Right atrium auricular region (tissue), 2 donors: ENCODE results near the gene COASY. TPM values are rescaled to one million over a fixed set of nuclear protein-coding genes. Genes with fewer than 3 reads are reported as not detected.

ENCODE experiments used
- DNase-seq: peaks from one replicate; pipeline ENCODE4 v3.0.0-alpha.2; 2019; ENCODE audit warnings: low spot score
- H3K27ac ChIP-seq, 2 donors: fragments of 200-600 bp; sonication (generic); 1 replicate in 1 of 2; 2 replicates in 1 of 2; pipeline ENCODE4 v1.5.1; 2016 to 2019
- H3K27me3 ChIP-seq, 2 donors: fragments of 200-600 bp; sonication (generic); one replicate each; pipeline versions ENCODE4 v1.5.1 to v1.6.0; 2017 to 2019
- H3K36me3 ChIP-seq: fragments of 200-600 bp; sonication (generic); one replicate; pipeline ENCODE4 v1.5.1; 2016
- H3K4me1 ChIP-seq, 2 donors: fragments of 200-600 bp; sonication (generic); one replicate each; pipeline versions ENCODE4 v1.5.1 to v1.6.0; 2017 to 2019
- H3K4me3 ChIP-seq, 2 donors: fragments of 200-600 bp; sonication (generic); 1 replicate in 1 of 2; 2 replicates in 1 of 2; pipeline ENCODE4 v1.5.1; 2017 to 2019; ENCODE audit warnings: mild to moderate bottlenecking in 1 of 2, moderate library complexity in 1 of 2
- H3K9me3 ChIP-seq, 2 donors: fragments of 200-600 bp; sonication (generic); one replicate each; pipeline ENCODE4 v1.5.1; 2019
- total RNA-seq, 2 donors: library from RNA; depleted of rRNA; stranded (reverse); fragments of >200 nt; gene quantifications; one replicate each; pipeline ENCODE4 v1.1.0, GENCODE V29; 2016
- TF ChIP-seq, protein P1 (sequence below), 2 donors: fragments of 200-600 bp; sonication (generic); IDR thresholded peaks; one replicate each; pipeline ENCODE4 v1.5.1; 2019; ENCODE audit warnings: antibody characterized with exemption in 2 of 2

Gene COASY
- total RNA-seq, 2 donors from 2014 or later: 18.1 to 19.0 TPM

DNA sequence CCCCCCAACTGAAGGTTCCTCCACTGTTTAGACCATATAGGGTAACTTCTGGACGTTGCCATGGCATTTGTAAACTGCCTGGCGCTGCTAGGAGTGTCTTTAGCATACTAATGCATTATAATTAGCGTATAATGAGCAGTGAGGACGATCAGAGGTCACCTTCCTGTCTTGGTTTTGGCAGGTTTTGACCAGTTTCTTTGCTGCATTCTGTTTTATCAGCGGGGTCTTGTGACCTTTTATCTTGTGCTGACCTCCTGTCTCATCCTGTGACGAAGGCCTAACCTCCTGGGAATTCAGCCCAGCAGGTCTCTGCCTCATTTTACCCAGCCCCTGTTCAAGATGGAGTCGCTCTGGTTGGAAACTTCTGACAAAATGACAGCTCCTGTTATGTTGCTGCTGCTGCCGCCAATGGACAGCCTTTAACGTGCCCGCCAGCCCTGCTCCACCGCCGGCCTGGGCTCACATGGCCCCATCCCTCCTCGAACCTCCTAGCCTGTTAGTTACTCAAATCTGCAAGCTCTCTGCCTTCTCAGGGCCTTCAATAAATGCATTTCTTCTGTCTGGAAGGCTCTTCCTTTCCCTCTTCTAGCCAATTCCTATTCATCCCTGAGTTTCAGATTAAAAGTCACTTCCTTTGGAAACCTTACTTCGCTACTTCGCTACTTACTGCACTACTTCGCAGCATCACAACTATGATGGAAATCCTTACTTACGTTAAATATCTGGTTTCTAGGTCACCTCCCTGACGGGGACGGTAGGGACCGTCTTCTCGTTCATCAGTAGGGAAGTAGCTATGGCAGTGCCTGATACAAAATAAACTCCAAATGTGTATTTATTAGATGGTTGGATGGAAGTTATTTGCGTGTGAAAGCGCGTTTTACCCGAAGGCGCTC lies 26.5 kb upstream of the COASY start:
- Histone ChIP-seq H3K27me3 (no peaks in the 10 kb centered on the region), H3K9me3 (no peaks in the 10 kb centered on the region), H3K27ac (peak overlapping the region; percentile 90 to 93), H3K4me1 (peaks cover 0 to 22% of the 10 kb centered on the region in 2 donors), H3K4me3 (peak overlapping the region; percentile 47 to 67), H3K36me3 (peaks cover 22% of the 10 kb centered on the region)
- DNase-seq: no peak
- TF ChIP-seq, protein P1, sequence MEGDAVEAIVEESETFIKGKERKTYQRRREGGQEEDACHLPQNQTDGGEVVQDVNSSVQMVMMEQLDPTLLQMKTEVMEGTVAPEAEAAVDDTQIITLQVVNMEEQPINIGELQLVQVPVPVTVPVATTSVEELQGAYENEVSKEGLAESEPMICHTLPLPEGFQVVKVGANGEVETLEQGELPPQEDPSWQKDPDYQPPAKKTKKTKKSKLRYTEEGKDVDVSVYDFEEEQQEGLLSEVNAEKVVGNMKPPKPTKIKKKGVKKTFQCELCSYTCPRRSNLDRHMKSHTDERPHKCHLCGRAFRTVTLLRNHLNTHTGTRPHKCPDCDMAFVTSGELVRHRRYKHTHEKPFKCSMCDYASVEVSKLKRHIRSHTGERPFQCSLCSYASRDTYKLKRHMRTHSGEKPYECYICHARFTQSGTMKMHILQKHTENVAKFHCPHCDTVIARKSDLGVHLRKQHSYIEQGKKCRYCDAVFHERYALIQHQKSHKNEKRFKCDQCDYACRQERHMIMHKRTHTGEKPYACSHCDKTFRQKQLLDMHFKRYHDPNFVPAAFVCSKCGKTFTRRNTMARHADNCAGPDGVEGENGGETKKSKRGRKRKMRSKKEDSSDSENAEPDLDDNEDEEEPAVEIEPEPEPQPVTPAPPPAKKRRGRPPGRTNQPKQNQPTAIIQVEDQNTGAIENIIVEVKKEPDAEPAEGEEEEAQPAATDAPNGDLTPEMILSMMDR (IDR thresholded peaks at IDR 0.05): no peak

DNA sequence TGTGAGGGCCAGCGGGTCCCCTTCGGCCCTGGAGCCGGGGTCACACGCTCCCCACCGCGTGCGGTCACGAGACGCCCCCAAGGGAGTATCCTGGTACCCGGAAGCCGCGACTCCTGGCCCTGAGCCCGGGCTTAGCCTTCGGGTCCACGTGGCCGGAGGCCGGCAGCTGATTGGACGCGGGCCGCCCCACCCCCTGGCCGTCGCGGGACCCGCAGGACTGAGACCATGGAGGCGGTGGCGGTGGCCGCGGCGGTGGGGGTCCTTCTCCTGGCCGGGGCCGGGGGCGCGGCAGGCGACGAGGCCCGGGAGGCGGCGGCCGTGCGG lies 25.9 kb upstream of the COASY start, which contains the start of gene NAGLU:
Gene NAGLU, plus strand, starts transcription at position 194 of the 324 bp plus-strand sequence. Its CDS starts 32 bp downstream, at position 226.
- peak; percentile 97 for DNase-seq
- peak within 1 kb of the TSS; percentile 47 to 67 for H3K4me3 ChIP-seq
- no peaks in the 10 kb centered on the region for H3K9me3 ChIP-seq
- TF ChIP-seq, protein P1 (IDR thresholded peaks at IDR 0.05): no peak
- peaks cover 0 to 22% of the 10 kb centered on the region in 2 donors for H3K4me1 ChIP-seq
- H3K36me3 ChIP-seq: peaks cover 27% of the 10 kb centered on the region
- H3K27ac ChIP-seq: peak within 1 kb of the TSS; percentile 90 to 93
- no peaks in the 10 kb centered on the region for H3K27me3 ChIP-seq

DNA sequence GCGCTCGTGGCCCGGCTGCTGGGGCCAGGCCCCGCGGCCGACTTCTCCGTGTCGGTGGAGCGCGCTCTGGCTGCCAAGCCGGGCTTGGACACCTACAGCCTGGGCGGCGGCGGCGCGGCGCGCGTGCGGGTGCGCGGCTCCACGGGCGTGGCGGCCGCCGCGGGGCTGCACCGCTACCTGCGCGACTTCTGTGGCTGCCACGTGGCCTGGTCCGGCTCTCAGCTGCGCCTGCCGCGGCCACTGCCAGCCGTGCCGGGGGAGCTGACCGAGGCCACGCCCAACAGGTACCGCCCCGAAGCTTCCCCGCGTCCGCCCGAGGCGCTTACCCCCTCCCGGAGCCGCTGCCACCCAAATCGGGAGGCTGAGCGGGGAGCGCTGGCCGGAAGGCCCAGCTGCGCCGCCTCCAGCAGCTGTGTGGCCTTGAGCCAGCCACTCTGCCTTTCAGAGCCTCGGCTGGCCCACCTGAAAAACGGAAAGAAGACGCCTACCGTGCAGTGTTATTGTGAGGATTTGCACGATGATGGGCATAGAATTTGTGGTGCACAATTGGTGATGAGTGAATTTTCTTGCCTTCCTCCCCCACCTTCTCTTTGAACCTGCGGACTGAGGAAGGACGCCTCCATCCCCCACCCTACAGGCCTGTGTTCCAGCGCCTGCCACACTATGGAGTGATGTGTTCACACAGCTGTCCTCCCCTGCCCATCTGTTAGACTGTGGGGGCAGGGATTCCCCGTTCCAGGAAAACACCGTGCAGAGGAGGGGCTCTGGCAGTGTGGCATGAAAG lies 25.4 kb upstream of the COASY start:
- peaks cover 0 to 22% of the 10 kb centered on the region in 2 donors for H3K4me1 ChIP-seq
- TF ChIP-seq, protein P1 (IDR thresholded peaks at IDR 0.05): no peak
- peak; percentile 79 for DNase-seq

DNA sequence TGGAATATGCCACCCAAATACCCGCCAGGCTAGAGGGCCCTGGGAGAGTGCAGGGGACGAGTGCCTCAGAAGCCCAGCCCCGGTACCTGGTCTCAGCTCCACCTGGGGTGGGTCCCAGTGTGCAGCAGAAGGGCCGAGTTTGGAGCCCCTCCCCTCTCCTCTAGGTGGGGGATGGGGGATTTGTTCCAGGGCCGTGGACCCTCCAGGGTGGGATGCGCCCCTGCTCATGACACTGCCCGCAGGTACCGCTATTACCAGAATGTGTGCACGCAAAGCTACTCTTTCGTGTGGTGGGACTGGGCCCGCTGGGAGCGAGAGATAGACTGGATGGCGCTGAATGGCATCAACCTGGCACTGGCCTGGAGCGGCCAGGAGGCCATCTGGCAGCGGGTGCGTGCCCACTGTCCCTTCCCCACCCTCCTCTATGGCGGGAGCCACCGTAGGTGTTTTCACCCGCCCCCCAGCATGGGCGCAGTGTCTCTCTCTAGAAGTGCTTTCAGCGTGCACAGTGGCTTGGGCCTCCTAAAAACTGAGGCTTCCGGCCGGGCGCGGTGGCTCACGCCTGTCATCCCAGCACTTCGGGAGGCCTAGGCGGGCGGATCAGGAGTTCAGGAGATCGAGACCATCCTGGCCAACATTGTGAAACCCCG lies 24.7 kb upstream of the COASY start:
- H3K27me3 ChIP-seq: no peaks in the 10 kb centered on the region
- TF ChIP-seq, protein P1 (IDR thresholded peaks at IDR 0.05): no peak
- no peak for DNase-seq

More for the DNA sequence above, 25.4 kb upstream of the COASY start:
- Histone ChIP-seq H3K27ac (peak overlapping the region; percentile 90 to 93), H3K4me3 (peak overlapping the region; percentile 47 to 67), H3K36me3 (peaks cover 32% of the 10 kb centered on the region), H3K27me3 (no peaks in the 10 kb centered on the region), H3K9me3 (no peaks in the 10 kb centered on the region)

DNA sequence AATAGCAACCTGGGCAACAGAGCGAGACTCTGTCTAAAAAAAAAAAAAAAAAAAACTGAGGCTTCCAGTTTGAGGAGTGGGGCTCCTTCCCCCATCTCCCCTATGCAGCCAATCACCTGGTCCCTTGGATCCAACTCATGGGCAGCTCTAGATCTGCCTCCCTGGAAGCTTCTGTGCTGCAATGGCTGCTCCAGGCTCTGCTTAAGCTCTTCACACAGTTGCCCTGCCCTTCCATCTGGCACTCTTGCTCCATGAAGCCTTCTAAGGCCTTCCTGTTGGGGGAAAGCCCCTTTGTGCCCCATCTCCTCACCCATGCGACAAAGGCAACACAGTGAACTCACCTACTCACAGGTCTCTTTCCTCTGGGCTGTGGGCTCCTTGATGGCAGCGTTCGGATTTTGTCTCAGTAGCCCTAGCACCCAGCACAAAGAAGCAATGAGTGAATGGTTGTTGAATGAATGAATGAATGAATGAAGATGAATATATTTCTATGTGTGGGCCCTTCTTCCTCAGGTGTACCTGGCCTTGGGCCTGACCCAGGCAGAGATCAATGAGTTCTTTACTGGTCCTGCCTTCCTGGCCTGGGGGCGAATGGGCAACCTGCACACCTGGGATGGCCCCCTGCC lies 24.0 kb upstream of the COASY start:
- no peak overlapping the region for H3K4me3 ChIP-seq
- H3K4me1 ChIP-seq: peaks cover 0 to 22% of the 10 kb centered on the region in 2 donors
- peaks cover 38% of the 10 kb centered on the region for H3K36me3 ChIP-seq
- no peaks in the 10 kb centered on the region for H3K9me3 ChIP-seq
- H3K27me3 ChIP-seq: no peaks in the 10 kb centered on the region
- TF ChIP-seq, protein P1 (IDR thresholded peaks at IDR 0.05): no peak
- no peak for DNase-seq
- no peak overlapping the region for H3K27ac ChIP-seq

More for the DNA sequence above, 24.7 kb upstream of the COASY start:
- no peaks in the 10 kb centered on the region for H3K9me3 ChIP-seq
- H3K4me1 ChIP-seq: peaks cover 0 to 22% of the 10 kb centered on the region in 2 donors
- peak overlapping the region; percentile 90 to 93 for H3K27ac ChIP-seq
- H3K36me3 ChIP-seq: peaks cover 32% of the 10 kb centered on the region
- H3K4me3 ChIP-seq: peak overlapping the region; percentile 47 to 67
